ENCODE measurements around the gene PAK6. TPM values are rescaled to one million over a fixed set of nuclear protein-coding genes. Genes with fewer than 3 reads are reported as not detected.

The PAK6 gene
- total RNA-seq, 2 donors from 2014 or later = 7.7 to 9.1 TPM

DNA sequence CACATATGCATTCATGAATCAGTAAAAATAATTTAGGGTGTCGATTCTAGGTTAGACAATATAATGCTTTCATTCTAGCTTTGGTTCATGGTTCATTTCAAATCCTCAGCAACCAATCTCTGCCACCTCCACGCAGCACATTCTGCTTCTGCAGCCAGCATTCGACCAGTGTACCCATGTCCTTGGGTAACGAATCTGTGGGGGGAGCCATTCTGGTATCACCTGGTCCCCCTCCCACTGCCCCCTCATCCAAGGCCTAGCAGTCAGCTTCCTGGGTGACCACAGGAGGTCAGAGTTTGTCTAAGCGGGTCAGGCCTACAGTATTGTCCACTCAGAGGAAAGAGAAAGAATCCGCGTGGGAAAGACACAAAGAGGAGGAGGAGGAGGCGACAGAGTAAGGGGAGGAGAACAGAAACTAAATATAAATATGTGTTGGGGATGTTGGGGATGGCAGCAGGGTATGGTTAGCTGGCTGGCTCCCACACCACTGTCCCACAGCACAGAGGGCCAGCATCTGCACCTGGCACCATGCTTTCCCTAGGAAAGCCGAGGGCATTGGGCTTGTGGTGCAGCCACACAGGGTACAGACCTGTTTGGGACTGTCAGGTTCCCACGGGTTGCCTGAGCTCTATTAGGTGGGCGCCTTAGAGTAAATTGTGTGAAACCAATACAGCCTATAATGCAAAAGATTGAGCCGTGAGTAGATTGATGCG, 12.1 kb downstream of the PAK6 start:
- H3K27ac ChIP-seq (ENCODE audit: low read depth, low read length) = no peak overlapping the region
- WGBS, 2 experiments (ENCODE audit: insufficient coverage in 1 of 2, insufficient read length in 1 of 2) = 89 to 93% methylated on average over 7 to 13 of the region's 13 CpGs
- H3K36me3 ChIP-seq (ENCODE audit: control insufficient read depth, insufficient read depth, low read length) = no peaks in the 10 kb centered on the region
- no peak overlapping the region for H3K4me3 Mint-ChIP-seq
- no peak overlapping the region for H3K4me3 ChIP-seq (ENCODE audit: low read length)
- no peak overlapping the region for H3K9ac ChIP-seq (ENCODE audit: extremely low read depth, low read length, poor library complexity, severe bottlenecking)
- DNase-seq = no peak
- H3K36me3 Mint-ChIP-seq (ENCODE audit: low read depth) = no peaks in the 10 kb centered on the region
- H3K4me1 Mint-ChIP-seq = peaks cover 8% of the 10 kb centered on the region
- peaks cover 67% of the 10 kb centered on the region for H3K27me3 ChIP-seq (ENCODE audit: control insufficient read depth, insufficient read depth, low read length, poor library complexity, severe bottlenecking)
- no peak overlapping the region for H3K27ac Mint-ChIP-seq
- no peaks in the 10 kb centered on the region for H3K9me3 Mint-ChIP-seq
- H3K4me1 ChIP-seq (ENCODE audit: control insufficient read depth, insufficient read depth, low read length) = no peaks in the 10 kb centered on the region
- peaks cover 51% of the 10 kb centered on the region for H3K27me3 Mint-ChIP-seq (ENCODE audit: insufficient read depth)
- TF ChIP-seq, protein P1, sequence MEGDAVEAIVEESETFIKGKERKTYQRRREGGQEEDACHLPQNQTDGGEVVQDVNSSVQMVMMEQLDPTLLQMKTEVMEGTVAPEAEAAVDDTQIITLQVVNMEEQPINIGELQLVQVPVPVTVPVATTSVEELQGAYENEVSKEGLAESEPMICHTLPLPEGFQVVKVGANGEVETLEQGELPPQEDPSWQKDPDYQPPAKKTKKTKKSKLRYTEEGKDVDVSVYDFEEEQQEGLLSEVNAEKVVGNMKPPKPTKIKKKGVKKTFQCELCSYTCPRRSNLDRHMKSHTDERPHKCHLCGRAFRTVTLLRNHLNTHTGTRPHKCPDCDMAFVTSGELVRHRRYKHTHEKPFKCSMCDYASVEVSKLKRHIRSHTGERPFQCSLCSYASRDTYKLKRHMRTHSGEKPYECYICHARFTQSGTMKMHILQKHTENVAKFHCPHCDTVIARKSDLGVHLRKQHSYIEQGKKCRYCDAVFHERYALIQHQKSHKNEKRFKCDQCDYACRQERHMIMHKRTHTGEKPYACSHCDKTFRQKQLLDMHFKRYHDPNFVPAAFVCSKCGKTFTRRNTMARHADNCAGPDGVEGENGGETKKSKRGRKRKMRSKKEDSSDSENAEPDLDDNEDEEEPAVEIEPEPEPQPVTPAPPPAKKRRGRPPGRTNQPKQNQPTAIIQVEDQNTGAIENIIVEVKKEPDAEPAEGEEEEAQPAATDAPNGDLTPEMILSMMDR (conservative IDR thresholded peaks at IDR 0.05) = no peak
- H3K9me3 ChIP-seq (ENCODE audit: control insufficient read depth, low read length) = no peaks in the 10 kb centered on the region

DNA sequence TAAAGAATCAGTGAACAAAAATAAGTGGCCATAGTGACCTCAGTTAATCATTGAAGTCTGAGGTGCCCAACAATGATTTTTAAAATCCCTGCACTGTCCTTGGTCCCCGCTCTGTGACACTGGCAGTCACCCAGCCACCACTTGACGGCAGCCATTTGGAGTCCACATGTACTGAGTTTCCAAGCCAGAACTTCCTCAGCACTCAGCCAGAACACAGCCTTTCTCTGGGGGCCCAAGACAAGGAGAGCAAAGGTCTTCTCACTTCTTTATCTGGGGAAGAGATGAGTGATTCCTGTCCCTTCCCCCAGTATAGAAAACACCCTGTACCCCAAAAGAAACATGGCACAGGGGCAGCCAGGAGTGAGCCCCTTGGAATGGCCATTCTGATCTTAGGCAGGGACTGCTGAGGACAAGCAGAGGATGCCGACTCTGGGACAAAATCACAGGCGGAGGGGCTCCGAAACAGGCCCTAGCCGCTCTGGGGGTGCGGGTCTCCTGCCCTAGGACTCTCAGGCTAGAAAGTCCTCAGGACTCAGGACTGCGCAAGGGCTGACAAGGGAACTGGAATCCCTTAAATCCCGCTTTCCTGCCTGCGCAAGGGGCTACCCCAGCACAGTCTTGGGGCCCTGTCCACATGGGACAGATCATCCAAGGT, 12.8 kb downstream of the PAK6 start:
- no peaks in the 10 kb centered on the region for H3K9me3 ChIP-seq (ENCODE audit: control insufficient read depth, low read length)
- no peak overlapping the region for H3K27ac Mint-ChIP-seq
- no peak for DNase-seq
- no peak overlapping the region for H3K9ac ChIP-seq (ENCODE audit: extremely low read depth, low read length, poor library complexity, severe bottlenecking)
- no peaks in the 10 kb centered on the region for H3K4me1 ChIP-seq (ENCODE audit: control insufficient read depth, insufficient read depth, low read length)
- H3K36me3 ChIP-seq (ENCODE audit: control insufficient read depth, insufficient read depth, low read length) = no peaks in the 10 kb centered on the region
- H3K27me3 ChIP-seq (ENCODE audit: control insufficient read depth, insufficient read depth, low read length, poor library complexity, severe bottlenecking) = peaks cover 67% of the 10 kb centered on the region
- H3K27me3 Mint-ChIP-seq (ENCODE audit: insufficient read depth) = peaks cover 51% of the 10 kb centered on the region
- TF ChIP-seq, protein P1 (conservative IDR thresholded peaks at IDR 0.05) = no peak
- H3K27ac ChIP-seq (ENCODE audit: low read depth, low read length) = no peak overlapping the region
- H3K36me3 Mint-ChIP-seq (ENCODE audit: low read depth) = no peaks in the 10 kb centered on the region
- H3K4me3 Mint-ChIP-seq = peak overlapping the region; percentile 64
- H3K9me3 Mint-ChIP-seq = no peaks in the 10 kb centered on the region
- H3K4me3 ChIP-seq (ENCODE audit: low read length) = no peak overlapping the region
- WGBS, 2 experiments (ENCODE audit: insufficient coverage in 1 of 2, insufficient read length in 1 of 2) = 92 to 96% methylated on average over 10 of the region's 10 CpGs
- H3K4me1 Mint-ChIP-seq = peaks cover 8% of the 10 kb centered on the region

DNA sequence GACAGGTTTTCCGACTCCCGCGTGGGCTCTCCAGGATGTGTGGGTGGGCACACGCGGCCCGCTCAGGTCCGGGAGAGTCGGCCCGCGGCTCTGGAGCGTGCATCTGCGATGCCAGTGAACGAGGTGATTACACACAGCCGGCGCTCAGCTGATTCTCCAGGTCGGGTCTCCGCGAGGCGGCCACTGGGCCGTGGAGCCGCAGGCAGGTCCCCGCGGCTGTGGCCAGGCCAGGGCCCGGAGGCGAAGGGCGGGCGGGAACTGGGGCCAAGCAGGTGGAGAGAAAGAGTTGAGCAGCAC, 13.2 kb downstream of the PAK6 start:
- Mint-ChIP-seq H3K36me3 (ENCODE audit: low read depth) (no peaks in the 10 kb centered on the region), H3K9me3 (no peaks in the 10 kb centered on the region), H3K27ac (no peak overlapping the region), H3K27me3 (ENCODE audit: insufficient read depth) (peaks cover 48% of the 10 kb centered on the region), H3K4me1 (peaks cover 8% of the 10 kb centered on the region), H3K4me3 (peak overlapping the region; percentile 64)
- no peak for DNase-seq
- H3K36me3 ChIP-seq (ENCODE audit: control insufficient read depth, insufficient read depth, low read length) = no peaks in the 10 kb centered on the region
- no peaks in the 10 kb centered on the region for H3K9me3 ChIP-seq (ENCODE audit: control insufficient read depth, low read length)
- H3K27ac ChIP-seq (ENCODE audit: low read depth, low read length) = no peak overlapping the region
- TF ChIP-seq, protein P1 (conservative IDR thresholded peaks at IDR 0.05) = no peak
- peak overlapping the region; percentile 74 for H3K4me3 ChIP-seq (ENCODE audit: low read length)
- 64 to 72% methylated on average over 18 to 27 of the region's 27 CpGs for WGBS, 2 experiments (ENCODE audit: insufficient coverage in 1 of 2, insufficient read length in 1 of 2)
- H3K4me1 ChIP-seq (ENCODE audit: control insufficient read depth, insufficient read depth, low read length) = no peaks in the 10 kb centered on the region
- H3K9ac ChIP-seq (ENCODE audit: extremely low read depth, low read length, poor library complexity, severe bottlenecking) = no peak overlapping the region
- H3K27me3 ChIP-seq (ENCODE audit: control insufficient read depth, insufficient read depth, low read length, poor library complexity, severe bottlenecking) = peaks cover 67% of the 10 kb centered on the region
